Hematopoietic multipotent progenitor cell treated with erythropoietin and hydrocortisone succinate and interleukin-3 and kit ligand, for 8 days (in vitro differentiated cells): ENCODE measurements around the gene ZFPL1.
A peak's percentile ranks its signal among the peaks of the same experiment; 100 is the strongest.

Experiments used
- DNase-seq: peaks from one replicate; pipeline ENCODE4 v3.0.0-alpha.2; 2015

ZFPL1 gene

DNA sequence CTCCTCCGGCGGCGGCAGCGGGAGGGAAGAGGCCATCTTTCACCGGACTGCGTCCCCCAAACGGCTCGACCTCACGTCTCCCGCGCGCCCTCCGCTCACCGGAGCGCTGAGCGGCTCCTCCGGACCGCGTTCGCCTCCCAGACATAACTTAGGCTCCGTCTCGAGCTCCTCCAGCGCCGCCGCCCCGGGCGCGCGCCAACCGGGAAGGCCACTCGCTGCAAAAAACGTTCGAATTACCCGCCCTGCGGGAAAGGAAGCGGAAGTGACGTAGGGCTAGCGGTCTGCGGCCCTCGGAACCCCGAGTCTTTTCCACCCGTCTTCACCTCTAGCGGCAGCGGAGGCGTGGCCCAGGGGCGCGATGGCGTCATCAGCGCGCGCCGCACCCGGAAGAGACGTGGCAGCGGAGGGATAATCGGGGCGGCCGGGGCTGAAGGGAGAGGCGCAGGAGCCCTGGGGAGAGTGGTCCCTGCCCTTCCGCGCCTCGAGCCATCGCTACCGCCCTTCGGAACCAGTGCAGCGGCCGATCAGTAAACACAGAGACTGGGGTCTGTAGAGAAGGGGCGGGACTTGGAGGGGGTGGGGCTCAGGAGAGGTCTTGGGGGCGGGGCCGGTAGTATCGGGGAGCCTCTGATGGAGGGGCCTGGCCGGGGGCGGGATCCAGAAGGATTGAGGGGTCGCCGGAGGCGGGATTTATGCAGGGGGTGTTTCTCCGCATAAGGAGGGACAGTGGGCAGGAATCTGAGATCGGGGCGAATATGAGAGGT is at the start of gene ZFPL1, which contains the start of gene CDCA5:
ZFPL1 (plus strand) TSS at position 389 of the 764 bp plus-strand sequence. CDS start 477 bp downstream, outside the sequence.
CDCA5 (minus strand) TSS at position 207 of the 764 bp plus-strand sequence; CDS start at position 145, 62 bp downstream.
- DNase-seq: peak; percentile 94

DNA sequence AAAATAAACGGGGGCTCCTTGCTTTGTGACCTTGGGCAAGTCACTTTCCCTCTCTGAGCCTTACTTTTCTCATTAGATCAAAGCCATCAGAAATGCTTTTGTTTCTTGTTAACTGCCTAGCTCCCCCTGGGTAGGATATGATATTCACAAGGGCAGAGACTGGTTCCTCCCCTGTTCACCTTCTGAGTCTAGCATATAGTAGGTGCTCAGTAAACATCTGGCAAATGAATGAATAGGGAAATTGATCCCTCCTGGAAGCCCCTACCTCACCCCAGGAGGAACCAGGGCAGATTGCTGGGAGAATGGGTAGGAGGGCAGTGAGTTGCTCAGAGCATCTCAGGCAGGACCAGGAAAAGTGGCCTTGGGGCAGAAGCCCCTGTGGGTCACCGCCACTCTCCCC is 49.6 kb upstream of the ZFPL1 start:
- no peak for DNase-seq

DNA sequence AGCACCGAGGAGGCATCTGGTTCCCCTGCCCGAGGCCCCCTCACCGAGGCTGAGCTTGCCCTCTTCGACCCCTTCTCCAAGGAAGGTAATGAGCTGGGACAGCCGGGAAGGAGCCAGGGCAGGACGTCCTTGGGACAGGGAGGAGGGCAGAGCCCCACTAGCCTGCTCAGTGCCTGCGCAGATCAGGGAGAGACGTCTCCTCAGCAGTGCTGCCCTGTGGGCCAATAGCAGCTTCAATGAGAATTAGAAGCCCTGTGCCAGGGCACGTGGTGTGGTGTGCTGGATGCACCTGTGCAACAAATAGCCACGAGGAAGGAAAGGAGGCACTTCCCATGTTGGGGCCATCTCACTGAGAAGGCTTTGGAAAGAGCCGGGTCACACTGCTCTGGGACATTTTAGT is 48.4 kb upstream of the ZFPL1 start:
- DNase-seq: no peak

DNA sequence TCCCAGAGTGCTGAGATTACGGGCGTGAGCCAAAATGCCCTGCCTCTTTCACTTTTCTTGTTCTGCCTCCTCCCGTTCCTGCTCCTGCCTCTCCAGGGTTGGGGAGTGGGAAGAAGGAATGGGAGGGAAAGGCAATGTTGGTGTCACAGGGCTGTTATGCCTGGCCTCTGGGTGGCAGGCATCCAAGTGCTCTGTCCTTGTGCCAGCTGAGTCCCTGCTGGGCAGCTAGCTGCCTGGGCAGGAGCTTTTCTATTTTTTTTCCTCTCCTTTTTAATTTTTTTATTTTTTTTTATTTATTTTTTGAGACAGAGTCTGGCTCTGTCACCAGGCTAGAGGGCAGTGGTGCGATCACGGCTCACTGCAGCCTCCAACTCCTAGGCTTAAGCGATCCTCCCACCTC is 47.1 kb upstream of the ZFPL1 start:
- DNase-seq: no peak

- no peak for DNase-seq
Observed at GRCh38 chr11:65040520-65040846, 43.5 kb upstream of the ZFPL1 start.

GRCh38 chr11:65040847-65041622 is 43.0 kb upstream of the ZFPL1 start, which contains the start of gene SAC3D1:
Gene SAC3D1 (plus strand): TSS chr11:65041210. CDS start chr11:65041293, 83 bp downstream.
- peak; percentile 98 for DNase-seq

- peak; percentile 18 for DNase-seq
Observed at GRCh38 chr11:65042891-65043290, 41.1 kb upstream of the ZFPL1 start.

GRCh38 chr11:65043881-65044501 is 40.0 kb upstream of the ZFPL1 start:
- peak; percentile 25 for DNase-seq

GRCh38 chr11:65045061-65045460 is 39.0 kb upstream of the ZFPL1 start:
- DNase-seq: no peak

- no peak for DNase-seq
Observed at GRCh38 chr11:65045728-65046127, 38.3 kb upstream of the ZFPL1 start.

DNA sequence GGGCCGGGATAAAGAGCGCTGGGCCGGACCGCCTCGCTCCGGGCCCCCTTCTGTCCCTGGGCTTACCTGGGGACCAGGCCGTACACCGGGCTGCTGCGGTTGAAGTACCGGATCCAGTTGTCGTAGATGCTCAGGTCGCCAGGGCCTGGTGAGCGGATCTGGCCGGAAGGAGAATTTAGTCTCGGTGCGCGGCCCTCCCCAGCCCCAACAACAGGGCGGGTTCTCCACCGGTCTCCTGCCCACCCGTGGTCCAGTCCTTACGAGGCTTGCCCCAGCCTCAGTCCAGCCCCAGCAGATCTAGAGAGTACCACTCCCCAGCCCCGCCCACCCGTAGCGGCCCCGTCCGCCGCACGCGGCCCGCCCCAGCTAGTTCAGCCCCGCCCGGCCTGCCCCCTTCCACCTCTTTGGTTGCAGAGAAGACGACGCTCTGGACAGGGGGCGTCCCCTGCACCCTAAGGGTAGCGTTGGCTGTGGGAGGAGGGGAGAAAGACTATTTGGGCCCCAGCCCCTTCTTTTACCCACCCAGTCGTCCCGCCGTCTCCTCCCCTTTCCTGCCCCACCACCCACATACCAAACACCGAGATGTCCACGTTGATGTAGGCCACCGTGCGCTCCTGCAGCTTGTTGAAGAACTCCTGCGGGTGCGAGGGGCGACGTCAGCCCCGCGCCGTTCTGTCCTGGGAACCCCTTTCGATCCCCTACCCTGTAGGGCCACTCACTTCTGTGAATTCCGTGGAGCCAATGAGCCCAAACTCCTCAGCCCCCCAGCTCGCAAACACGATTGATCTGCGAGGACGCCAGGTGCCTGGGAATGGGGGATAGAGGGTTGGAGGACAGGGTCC is 36.2 kb upstream of the ZFPL1 start:
- DNase-seq: no peak

DNA sequence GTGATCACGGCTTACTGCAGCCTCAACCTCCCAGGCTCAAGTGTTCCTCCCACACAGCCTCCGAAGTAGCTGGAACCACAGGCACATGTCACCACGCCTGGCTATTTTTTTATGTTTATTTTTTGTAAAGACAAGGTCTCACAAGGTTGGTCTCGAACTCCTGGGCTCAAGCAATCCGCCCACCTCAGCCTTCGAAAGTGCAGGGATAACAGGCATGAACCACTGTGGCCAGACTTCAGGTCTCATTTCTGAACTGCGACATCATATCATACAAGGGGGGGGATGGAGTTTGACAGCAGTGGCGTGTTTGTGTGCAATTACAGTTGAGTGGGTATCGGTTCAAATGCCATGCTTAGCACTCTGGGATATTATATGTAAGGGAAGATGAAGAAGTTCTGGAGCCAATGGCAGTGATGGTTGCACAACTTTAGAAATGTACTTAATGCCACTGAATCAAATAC is 32.6 kb upstream of the ZFPL1 start:
- DNase-seq: no peak

DNA sequence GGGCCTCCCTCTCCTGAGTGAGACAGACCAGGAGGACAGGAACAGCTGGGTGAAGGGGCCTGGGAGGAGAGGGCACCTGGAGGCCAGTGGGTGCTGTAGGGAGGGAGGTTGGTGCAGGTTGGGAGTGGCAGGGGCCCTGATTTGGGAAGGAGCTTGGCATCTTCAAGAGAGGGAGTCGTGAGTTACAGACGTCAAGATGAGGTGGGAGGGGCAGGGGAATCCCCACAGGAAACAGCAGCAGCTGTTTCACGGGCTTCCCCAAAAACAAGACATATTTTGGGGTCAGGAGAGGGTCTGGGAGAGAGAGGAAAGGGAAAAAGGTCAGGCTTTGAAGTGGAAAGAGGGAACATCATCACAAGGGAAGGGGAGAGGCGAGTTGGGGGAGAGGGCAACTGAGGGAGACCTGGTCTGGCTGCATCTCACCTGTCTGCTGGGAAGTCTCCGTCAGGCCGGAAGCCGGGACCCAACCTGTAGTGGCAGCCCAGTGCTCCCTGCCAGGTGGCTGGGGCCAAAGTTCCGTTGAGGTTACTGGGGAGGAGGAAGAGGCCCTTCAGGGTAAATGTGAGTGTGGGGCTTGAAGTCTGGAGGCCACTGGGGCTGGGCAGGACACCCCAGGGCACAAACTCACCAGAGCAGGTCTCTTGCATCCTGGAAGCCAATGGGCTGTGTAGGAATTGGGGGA is 30.1 kb upstream of the ZFPL1 start:
- DNase-seq: no peak

- DNase-seq: no peak
Observed at GRCh38 chr11:65055538-65055937, 28.5 kb upstream of the ZFPL1 start.

GRCh38 chr11:65056999-65057398 is 27.0 kb upstream of the ZFPL1 start:
- no peak for DNase-seq

- no peak for DNase-seq
Observed at GRCh38 chr11:65057526-65057925, 26.5 kb upstream of the ZFPL1 start.

- no peak for DNase-seq
Observed at GRCh38 chr11:65058012-65058411, 26.0 kb upstream of the ZFPL1 start.

- DNase-seq: no peak
Observed at GRCh38 chr11:65058419-65059054, 25.5 kb upstream of the ZFPL1 start, which contains the start of gene NAALADL1. Gene NAALADL1 (minus strand): TSS chr11:65058553. CDS start chr11:65058521, 32 bp downstream.

- no peak for DNase-seq
Observed at GRCh38 chr11:65059523-65059922, 24.5 kb upstream of the ZFPL1 start.

DNA sequence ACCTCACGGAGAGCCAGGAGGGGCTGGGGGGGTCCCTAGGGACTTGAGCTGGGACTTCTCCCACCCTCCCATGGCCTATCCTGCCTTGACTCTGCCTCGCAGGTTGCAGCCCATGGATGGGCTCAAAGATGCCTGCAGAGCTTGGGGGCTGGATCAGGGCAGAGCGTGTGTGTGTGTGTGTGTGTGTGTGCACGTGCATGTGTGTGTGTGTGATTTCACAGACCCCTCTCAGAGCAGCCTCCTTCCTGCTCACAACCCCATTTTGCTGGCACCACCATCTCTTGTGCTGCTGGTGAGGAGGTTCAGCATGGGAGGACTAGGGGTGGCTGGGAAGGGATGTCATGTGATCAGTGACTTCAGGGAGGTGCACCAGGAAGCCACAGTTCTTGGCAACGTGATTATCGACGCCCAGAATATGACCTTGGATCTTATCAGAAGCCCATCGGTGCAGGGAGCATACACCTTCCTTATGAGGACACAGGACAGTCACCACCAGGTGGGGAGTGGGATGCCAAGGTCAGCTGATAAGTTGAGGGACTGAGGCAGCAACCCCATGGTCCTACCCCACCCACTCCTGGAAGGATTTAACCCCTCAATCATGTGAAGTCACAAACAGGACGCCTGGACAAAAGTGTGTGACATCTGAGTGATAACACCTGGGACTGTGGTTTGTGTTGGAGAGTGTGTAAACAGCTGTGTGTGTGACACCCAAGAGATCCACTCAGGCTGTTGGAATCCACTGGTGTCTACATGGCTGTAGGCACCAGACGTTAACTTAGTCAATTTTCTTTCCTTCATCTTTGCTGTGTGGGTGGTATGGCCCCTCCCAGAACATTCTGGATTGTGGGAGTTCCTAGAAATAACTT is 23.8 kb upstream of the ZFPL1 start:
- peak; percentile 28 for DNase-seq
